A549 (cell line): ENCODE measurements around the gene PPP1R8.
"Not testable (repeated sequence)": the region's sequence is repeated elsewhere in the genome, so short reads cannot be mapped to it uniquely, and the experiment has no call there.

ENCODE experiments used
- BHLHE40 ChIP-seq: IDR thresholded peaks from 2 replicates; pipeline ENCODE4 v1.6.1; 2012; ENCODE audit warnings: low read depth, low read length, inconsistent platforms
- CTCF ChIP-seq: fragments of >200 bp; sonication (Bioruptor Twin); formaldehyde crosslinking; IDR thresholded peaks from 3 replicates; pipeline ENCODE4 v1.5.1; 2016
- EHMT2 ChIP-seq: fragments of 200-600 bp; sonication (generic); IDR thresholded peaks from 2 replicates; pipeline ENCODE4 v1.6.1; 2016; ENCODE audit warnings: antibody characterized with exemption, low read depth, mild to moderate bottlenecking, moderate library complexity
- EP300 ChIP-seq, 2 experiments: fragments of >200 bp; sonication (Bioruptor Twin); formaldehyde crosslinking; IDR thresholded peaks; 2 replicates in 1 of 2; 3 replicates in 1 of 2; pipeline ENCODE4 v1.6.1; 2016 to 2017
- GATA3 ChIP-seq: IDR thresholded peaks from 2 replicates; pipeline ENCODE4 v1.6.1; 2012; ENCODE audit warnings: borderline replicate concordance
- HEYL ChIP-seq: fragments of 250-450 bp; sonication (Bioruptor Pico); IDR thresholded peaks from 2 replicates; pipeline ENCODE4 v1.8.0; 2021; ENCODE audit warnings: mild to moderate bottlenecking, moderate library complexity
- HOXA7 ChIP-seq: fragments of 250-450 bp; sonication (Bioruptor Pico); IDR thresholded peaks from 2 replicates; pipeline ENCODE4 v1.5.0; 2020; ENCODE audit warnings: mild to moderate bottlenecking, moderate library complexity
- KDM5A ChIP-seq: fragments of 200-600 bp; sonication (generic); IDR thresholded peaks from 2 replicates; pipeline ENCODE4 v1.6.1; 2016; ENCODE audit warnings: antibody characterized with exemption, mild to moderate bottlenecking
- POLR2A ChIP-seq: IDR thresholded peaks from 2 replicates; pipeline ENCODE4 v1.6.1; 2012; ENCODE audit warnings: mild to moderate bottlenecking, low read length
- RAD21 ChIP-seq, 2 experiments: fragments of >200 bp in 1 of 2; sonication (Bioruptor Twin) in 1 of 2; formaldehyde crosslinking in 1 of 2; IDR thresholded peaks in 1 of 2; conservative IDR thresholded peaks in 1 of 2; 2 replicates in 1 of 2; 3 replicates in 1 of 2; pipeline ENCODE4 v1.6.1; 2012 to 2018; ENCODE audit warnings: inconsistent platforms in 1 of 2
- ZNF302 ChIP-seq: fragments of 250-450 bp; sonication (Bioruptor Pico); IDR thresholded peaks from 2 replicates; pipeline ENCODE4 v1.9.0; 2021; ENCODE audit warnings: inconsistent platforms, mild to moderate bottlenecking, moderate library complexity

- TF ChIP-seq KDM5A; HOXA7; RAD21 (conservative IDR thresholded peaks at IDR 0.05 in 1 of 2, IDR thresholded peaks at IDR 0.05 in 1 of 2); CTCF; POLR2A; ZNF302 (CRISPR knock-in tag); EP300 (IDR thresholded peaks at IDR 0.05); GATA3; BHLHE40; EHMT2; HEYL (CRISPR knock-in tag): not testable (repeated sequence)
Observed at GRCh38 chr1:27829339-27829960, 1.1 kb upstream of the PPP1R8 start.
